Esophagus muscularis mucosa (tissue), 4 donors: Measurements from ENCODE around the gene TESMIN. TPM values are rescaled to one million over a fixed set of nuclear protein-coding genes. Genes with fewer than 3 reads are reported as not detected.

Experiments
- DNase-seq: peaks from one replicate; pipeline ENCODE4 v3.0.0-alpha.2; 2017; ENCODE audit errors: extremely low spot score
- H3K27ac ChIP-seq, 4 donors: fragments of 200-600 bp; sonication (generic); replicated peaks in 1 of 4; 1 replicate in 3 of 4; 2 replicates in 1 of 4; pipeline ENCODE4 v1.5.1; 2016 to 2019; ENCODE audit warnings: mild to moderate bottlenecking in 1 of 4
- H3K27me3 ChIP-seq, 4 donors: fragments of 200-600 bp; sonication (generic); one replicate each; pipeline versions ENCODE4 v1.5.1 to v1.6.0; 2016 to 2019
- H3K36me3 ChIP-seq, 4 donors: fragments of 200-600 bp; sonication (generic); one replicate each; pipeline ENCODE4 v1.5.1; 2016 to 2019
- H3K4me1 ChIP-seq, 4 donors: fragments of 200-600 bp; sonication (generic); one replicate each; pipeline ENCODE4 v1.5.1; 2016 to 2019
- H3K4me3 ChIP-seq, 4 donors: fragments of 200-600 bp; sonication (generic); 1 replicate in 2 of 4; 2 replicates in 2 of 4; pipeline ENCODE4 v1.5.1; 2016 to 2019; ENCODE audit warnings: mild to moderate bottlenecking in 4 of 4, moderate library complexity in 1 of 4
- H3K9me3 ChIP-seq, 4 donors: fragments of 200-600 bp; sonication (generic); 1 replicate in 3 of 4; 2 replicates in 1 of 4; pipeline ENCODE4 v1.5.1; 2016 to 2019
- EP300 ChIP-seq: sonication (generic); formaldehyde crosslinking; IDR thresholded peaks from one replicate; pipeline ENCODE4 v1.6.1; 2017; ENCODE audit warnings: antibody characterized with exemption
- POLR2A ChIP-seq: fragments of 450-650 bp; IDR thresholded peaks from one replicate; pipeline ENCODE4 v1.6.1; 2017; ENCODE audit warnings: antibody characterized with exemption, moderate library complexity, mild to moderate bottlenecking, low read depth
- POLR2AphosphoS5 ChIP-seq, 2 donors: sonication (generic); formaldehyde crosslinking; IDR thresholded peaks; one replicate each; pipeline ENCODE4 v1.6.1; 2017; ENCODE audit warnings: antibody characterized with exemption in 2 of 2
- WGBS: methylation state at CpG from one replicate; pipeline ENCODE4 v1.1.5; 2018; 5-methylcytosine and 5-hydroxymethylcytosine counted together
- intact Hi-C: fragments of 100-400 bp; cut with DNase I; formaldehyde crosslinking; loops from one replicate; pipeline ENCODE4 v1.15.1; 2023
- total RNA-seq, 4 donors: library from RNA; depleted of rRNA; stranded (reverse); fragments of >200 nt; gene quantifications; one replicate each; pipeline versions ENCODE4 v1.1.0 to v1.2.1, GENCODE V29; 2016
- TF ChIP-seq, protein P1 (sequence below), 3 experiments: fragments of 200-600 bp in 2 of 3; fragments of 450-650 bp in 1 of 3; sonication (generic) in 2 of 3; IDR thresholded peaks; one replicate each; pipeline ENCODE4 v1.5.1; 2017 to 2019; ENCODE audit warnings: antibody characterized with exemption in 3 of 3, mild to moderate bottlenecking in 2 of 3, moderate library complexity in 1 of 3

The TESMIN gene
- total RNA-seq, 4 donors from 2014 or later, result 0.78 to 2.5 (median 1.4) TPM

DNA sequence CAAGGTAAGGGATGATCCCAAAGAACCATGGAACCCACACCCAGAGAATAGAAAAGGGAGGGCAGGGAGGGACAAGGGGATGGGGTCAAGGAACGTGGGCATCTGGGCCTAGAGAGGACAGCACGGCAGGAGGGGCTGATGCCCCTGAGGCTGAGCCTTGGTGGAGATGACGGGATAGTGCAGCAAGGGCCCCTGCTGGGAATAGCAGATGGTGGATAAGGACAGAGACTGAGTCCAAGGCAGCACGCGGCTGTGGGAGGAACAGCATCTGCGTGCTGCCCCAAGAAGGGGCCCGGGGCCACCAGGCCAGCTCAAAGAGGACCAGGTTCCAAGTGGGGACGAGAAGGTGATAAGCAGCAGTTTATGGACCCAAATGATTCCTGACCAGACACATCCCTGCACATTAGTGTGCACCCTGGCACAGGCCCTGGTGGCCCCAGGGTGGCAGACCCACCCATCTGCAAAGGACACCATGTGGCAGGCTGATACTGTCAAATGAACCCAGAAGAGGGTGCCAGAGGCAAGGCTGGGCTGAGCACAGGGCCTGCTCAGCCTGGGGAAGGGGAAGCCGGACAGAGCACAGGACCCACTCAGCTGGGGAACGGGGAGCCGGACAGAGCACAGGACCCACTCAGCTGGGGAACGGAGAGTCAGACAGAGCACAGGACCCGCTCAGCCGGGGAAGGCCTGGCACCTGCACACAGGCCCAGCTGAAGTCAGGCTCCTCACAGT is 12.8 kb upstream of the TESMIN start:
- Histone ChIP-seq H3K4me1 (no peaks in the 10 kb centered on the region), H3K36me3 (peaks cover 67 to 98% (median 97%) of the 10 kb centered on the region in 4 donors), H3K9me3 (no peaks in the 10 kb centered on the region), H3K4me3 (no peak overlapping the region), H3K27me3 (no peaks in the 10 kb centered on the region), H3K27ac (no peak overlapping the region)
- TF ChIP-seq, protein P1, sequence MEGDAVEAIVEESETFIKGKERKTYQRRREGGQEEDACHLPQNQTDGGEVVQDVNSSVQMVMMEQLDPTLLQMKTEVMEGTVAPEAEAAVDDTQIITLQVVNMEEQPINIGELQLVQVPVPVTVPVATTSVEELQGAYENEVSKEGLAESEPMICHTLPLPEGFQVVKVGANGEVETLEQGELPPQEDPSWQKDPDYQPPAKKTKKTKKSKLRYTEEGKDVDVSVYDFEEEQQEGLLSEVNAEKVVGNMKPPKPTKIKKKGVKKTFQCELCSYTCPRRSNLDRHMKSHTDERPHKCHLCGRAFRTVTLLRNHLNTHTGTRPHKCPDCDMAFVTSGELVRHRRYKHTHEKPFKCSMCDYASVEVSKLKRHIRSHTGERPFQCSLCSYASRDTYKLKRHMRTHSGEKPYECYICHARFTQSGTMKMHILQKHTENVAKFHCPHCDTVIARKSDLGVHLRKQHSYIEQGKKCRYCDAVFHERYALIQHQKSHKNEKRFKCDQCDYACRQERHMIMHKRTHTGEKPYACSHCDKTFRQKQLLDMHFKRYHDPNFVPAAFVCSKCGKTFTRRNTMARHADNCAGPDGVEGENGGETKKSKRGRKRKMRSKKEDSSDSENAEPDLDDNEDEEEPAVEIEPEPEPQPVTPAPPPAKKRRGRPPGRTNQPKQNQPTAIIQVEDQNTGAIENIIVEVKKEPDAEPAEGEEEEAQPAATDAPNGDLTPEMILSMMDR (IDR thresholded peaks at IDR 0.05), result no peak
- TF ChIP-seq POLR2AphosphoS5 (IDR thresholded peaks at IDR 0.05) (no peak), EP300 (no peak), POLR2A (no peak)
- DNase-seq, result no peak
- WGBS, result 88% methylated on average over 9 of the region's 14 CpGs
- intact Hi-C loops, result no loop called here

DNA sequence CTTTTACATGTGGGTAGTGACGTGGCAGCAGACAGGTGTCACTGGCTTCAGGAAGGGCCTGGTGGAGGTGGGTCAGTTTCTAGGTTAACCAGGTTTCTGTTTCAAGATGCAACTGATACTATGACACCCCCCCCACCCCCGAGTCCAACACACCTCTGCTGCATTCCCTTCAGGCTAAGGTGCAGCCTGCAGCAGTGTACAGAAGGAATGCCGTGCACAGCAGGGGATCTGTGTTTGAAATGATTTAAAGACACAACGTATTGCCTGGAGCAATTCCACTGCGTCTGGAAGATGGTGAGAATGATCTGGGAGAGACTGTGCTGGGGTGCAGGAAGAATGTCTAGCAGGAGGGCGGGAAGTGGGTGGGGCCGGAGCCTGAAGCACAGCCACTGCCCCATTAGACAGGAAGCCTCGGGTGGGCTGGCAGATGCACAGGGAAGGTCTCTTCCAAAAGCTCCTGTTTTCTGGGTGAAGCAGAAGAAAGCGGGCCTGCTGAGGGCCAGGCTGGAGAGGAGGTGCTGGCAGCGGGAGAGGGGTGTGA is 11.9 kb upstream of the TESMIN start:
- no peak overlapping the region for H3K27ac ChIP-seq
- H3K27me3 ChIP-seq, result no peaks in the 10 kb centered on the region
- DNase-seq, result no peak
- H3K36me3 ChIP-seq, result peaks cover 70 to 98% (median 97%) of the 10 kb centered on the region in 4 donors
- 67% methylated on average over 10 of the region's 10 CpGs for WGBS
- no peaks in the 10 kb centered on the region for H3K9me3 ChIP-seq
- no peak overlapping the region for H3K4me3 ChIP-seq
- intact Hi-C loops, result no loop called here
- no peaks in the 10 kb centered on the region for H3K4me1 ChIP-seq
- TF ChIP-seq EP300 (no peak), POLR2A (no peak)

- Histone ChIP-seq H3K27me3 (no peaks in the 10 kb centered on the region), H3K27ac (no peak overlapping the region), H3K36me3 (peaks cover 73 to 100% (median 99%) of the 10 kb centered on the region in 4 donors), H3K4me3 (no peak overlapping the region), H3K4me1 (no peaks in the 10 kb centered on the region), H3K9me3 (no peaks in the 10 kb centered on the region)
- DNase-seq, result no peak
- 86% methylated on average over 15 of the region's 15 CpGs for WGBS
- intact Hi-C loops, result no loop called here
- TF ChIP-seq, protein P1 (IDR thresholded peaks at IDR 0.05), result no peak
- no peak for TF ChIP-seq POLR2A
Observed at GRCh38 chr11:68762481-68762880, 11.2 kb upstream of the TESMIN start.

DNA sequence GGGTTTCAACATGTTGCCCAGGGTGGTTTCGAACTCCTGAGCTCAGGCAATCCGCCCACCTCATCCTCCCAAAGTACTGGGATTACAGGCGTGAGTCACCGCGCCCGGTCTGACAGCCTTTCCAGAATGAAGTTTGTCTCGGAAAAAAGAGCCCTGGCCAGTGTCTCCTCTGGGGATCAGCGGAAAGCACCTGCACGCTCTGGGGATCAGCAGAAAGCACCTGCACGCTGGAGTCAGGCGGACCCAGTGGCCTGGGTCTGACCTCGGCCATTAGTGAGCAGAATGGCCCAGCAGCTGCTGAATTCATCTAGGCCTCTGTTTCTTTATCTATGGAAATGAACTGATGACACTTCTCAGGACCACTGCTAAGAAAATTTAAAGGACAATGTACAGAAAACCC is 10.5 kb upstream of the TESMIN start:
- intact Hi-C loops, result no loop called here
- Histone ChIP-seq H3K9me3 (no peaks in the 10 kb centered on the region), H3K4me3 (no peak overlapping the region), H3K4me1 (no peaks in the 10 kb centered on the region), H3K36me3 (peaks cover 76 to 100% (median 99%) of the 10 kb centered on the region in 4 donors), H3K27me3 (no peaks in the 10 kb centered on the region), H3K27ac (no peak overlapping the region)
- TF ChIP-seq POLR2AphosphoS5 (IDR thresholded peaks at IDR 0.05), result no peak
- DNase-seq, result no peak
- 87% methylated on average over 12 of the region's 12 CpGs for WGBS

DNA sequence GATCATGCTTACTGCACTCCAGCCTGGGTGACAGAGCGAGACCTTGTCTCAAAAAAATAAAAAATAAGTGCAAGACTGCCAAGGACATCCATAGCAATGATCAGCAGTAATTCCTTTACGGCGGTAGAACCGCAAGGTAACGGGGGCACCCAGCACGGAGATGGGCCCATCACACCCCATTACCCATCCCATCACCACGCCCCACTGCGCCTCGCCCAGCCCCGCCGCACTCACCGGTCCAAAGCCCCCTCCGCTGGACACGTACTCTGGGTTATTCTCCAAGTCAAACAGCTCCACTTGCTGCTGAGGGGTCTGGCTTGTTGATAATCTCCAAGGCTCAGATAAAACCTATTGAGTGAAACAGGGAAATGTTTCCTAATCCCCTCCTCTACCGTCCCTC is 8.7 kb upstream of the TESMIN start:
- intact Hi-C loops, result no loop called here
- H3K4me1 ChIP-seq, result no peaks in the 10 kb centered on the region
- peaks cover 70 to 100% (median 95%) of the 10 kb centered on the region in 4 donors for H3K36me3 ChIP-seq
- TF ChIP-seq EP300 (no peak), POLR2A (no peak), POLR2AphosphoS5 (IDR thresholded peaks at IDR 0.05) (no peak)
- TF ChIP-seq, protein P1 (IDR thresholded peaks at IDR 0.05), result no peak
- H3K4me3 ChIP-seq, result no peak overlapping the region
- no peak overlapping the region for H3K27ac ChIP-seq
- no peaks in the 10 kb centered on the region for H3K9me3 ChIP-seq
- no peaks in the 10 kb centered on the region for H3K27me3 ChIP-seq
- 93% methylated on average over 13 of the region's 15 CpGs for WGBS
- no peak for DNase-seq
